Smooth muscle cell of the brain vasculature (primary cell): Measurements from ENCODE around the gene OR10K2.

Experiments used
- DNase-seq: peaks from one replicate; pipeline ENCODE4 v3.0.0-alpha.2; 2012; ENCODE audit warnings: low read depth, low spot score

OR10K2 gene

GRCh38 chr1:158371188-158371953, 54.7 kb downstream of the OR10K2 start:
- DNase-seq = no peak
